Body of pancreas (tissue), 4 donors: ENCODE measurements around the gene BABAM1.

Experiments used
- POLR2A ChIP-seq, 3 donors: fragments of 450-650 bp; IDR thresholded peaks; one replicate each; pipeline ENCODE4 v1.6.1; 2016; ENCODE audit warnings: antibody characterized with exemption in 3 of 3, mild to moderate bottlenecking in 2 of 3
- TF ChIP-seq, protein P1 (sequence below), 7 experiments: fragments of 450-650 bp in 4 of 7; fragments of 200-600 bp in 3 of 7; sonication (generic) in 3 of 7; IDR thresholded peaks; one replicate each; pipeline ENCODE4 v1.5.1; 2016 to 2019; ENCODE audit warnings: antibody characterized with exemption in 7 of 7

DNA sequence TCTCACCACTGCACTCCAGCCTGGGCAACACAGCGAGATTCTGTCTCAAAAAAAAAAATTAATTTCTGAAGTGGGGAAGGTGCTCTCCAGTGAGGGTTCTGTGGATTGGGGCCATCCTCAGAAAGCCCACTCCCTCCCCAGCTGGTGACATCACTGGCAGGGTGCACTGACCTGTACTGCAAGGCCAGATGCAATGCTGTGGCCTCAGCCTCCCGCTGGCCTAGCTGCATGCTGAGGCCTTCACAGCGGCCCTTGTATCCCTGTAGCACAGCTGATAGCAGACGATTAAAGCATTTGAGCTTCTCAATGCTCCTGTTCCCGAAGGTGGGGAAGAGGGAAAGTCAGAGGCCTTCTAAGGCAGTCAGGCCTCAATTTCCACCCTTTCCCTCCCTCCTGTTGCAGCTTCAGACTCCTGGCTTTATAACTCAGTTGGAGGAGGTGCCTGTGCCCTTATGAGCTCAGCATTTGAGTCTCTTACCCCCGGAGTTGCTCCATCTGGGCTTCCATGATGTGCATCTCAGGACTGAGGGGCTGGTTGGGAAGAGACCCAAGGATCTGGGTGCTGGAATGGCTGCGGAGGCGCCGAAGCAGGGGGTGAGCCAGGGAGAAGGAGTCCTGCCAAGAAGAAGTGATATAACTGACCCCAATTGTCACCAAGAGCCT is 8.0 kb upstream of the BABAM1 start:
- TF ChIP-seq, protein P1, sequence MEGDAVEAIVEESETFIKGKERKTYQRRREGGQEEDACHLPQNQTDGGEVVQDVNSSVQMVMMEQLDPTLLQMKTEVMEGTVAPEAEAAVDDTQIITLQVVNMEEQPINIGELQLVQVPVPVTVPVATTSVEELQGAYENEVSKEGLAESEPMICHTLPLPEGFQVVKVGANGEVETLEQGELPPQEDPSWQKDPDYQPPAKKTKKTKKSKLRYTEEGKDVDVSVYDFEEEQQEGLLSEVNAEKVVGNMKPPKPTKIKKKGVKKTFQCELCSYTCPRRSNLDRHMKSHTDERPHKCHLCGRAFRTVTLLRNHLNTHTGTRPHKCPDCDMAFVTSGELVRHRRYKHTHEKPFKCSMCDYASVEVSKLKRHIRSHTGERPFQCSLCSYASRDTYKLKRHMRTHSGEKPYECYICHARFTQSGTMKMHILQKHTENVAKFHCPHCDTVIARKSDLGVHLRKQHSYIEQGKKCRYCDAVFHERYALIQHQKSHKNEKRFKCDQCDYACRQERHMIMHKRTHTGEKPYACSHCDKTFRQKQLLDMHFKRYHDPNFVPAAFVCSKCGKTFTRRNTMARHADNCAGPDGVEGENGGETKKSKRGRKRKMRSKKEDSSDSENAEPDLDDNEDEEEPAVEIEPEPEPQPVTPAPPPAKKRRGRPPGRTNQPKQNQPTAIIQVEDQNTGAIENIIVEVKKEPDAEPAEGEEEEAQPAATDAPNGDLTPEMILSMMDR (IDR thresholded peaks at IDR 0.05) = no peak
- no peak for TF ChIP-seq POLR2A (IDR thresholded peaks at IDR 0.05)
